Brain microvascular endothelial cell (primary cell): ENCODE data around the gene ZSCAN12.
A peak's percentile ranks its signal among the peaks of the same experiment; 100 is the strongest.

Experiments used
- DNase-seq: peaks from one replicate; pipeline ENCODE4 v3.0.0-alpha.2; 2020
- H3K27ac ChIP-seq: fragments of 250-450 bp; sonication (Bioruptor Pico); 2 replicates; pipeline ENCODE4 v1.5.1; 2020; ENCODE audit warnings: mild to moderate bottlenecking, moderate library complexity
- H3K27me3 ChIP-seq: fragments of 250-450 bp; sonication (Bioruptor Pico); replicated peaks from 2 replicates; pipeline ENCODE4 v1.5.1; 2020; ENCODE audit warnings: mild to moderate bottlenecking
- H3K36me3 ChIP-seq: fragments of 250-450 bp; sonication (Bioruptor Pico); replicated peaks from 2 replicates; pipeline ENCODE4 v1.5.1; 2020; ENCODE audit warnings: mild to moderate bottlenecking
- H3K4me3 ChIP-seq: 2 replicates; pipeline ENCODE4 v1.5.1; 2011; ENCODE audit warnings: low read depth, mild to moderate bottlenecking, control low read depth, low read length, moderate library complexity
- in situ Hi-C: cut with HindIII; loops from 2 replicates; pipeline ENCODE4 v1.10.0; 2017; ENCODE audit warnings: low sequenced_read_pairs, low pct_ligation_motif_present
- TF ChIP-seq, protein P1 (sequence below): IDR thresholded peaks from 2 replicates; pipeline ENCODE4 v1.5.1; 2011; ENCODE audit warnings: low read depth, mild to moderate bottlenecking, moderate library complexity, low read length, control low read depth, inconsistent platforms; ENCODE audit errors: missing control alignments

The ZSCAN12 gene

DNA sequence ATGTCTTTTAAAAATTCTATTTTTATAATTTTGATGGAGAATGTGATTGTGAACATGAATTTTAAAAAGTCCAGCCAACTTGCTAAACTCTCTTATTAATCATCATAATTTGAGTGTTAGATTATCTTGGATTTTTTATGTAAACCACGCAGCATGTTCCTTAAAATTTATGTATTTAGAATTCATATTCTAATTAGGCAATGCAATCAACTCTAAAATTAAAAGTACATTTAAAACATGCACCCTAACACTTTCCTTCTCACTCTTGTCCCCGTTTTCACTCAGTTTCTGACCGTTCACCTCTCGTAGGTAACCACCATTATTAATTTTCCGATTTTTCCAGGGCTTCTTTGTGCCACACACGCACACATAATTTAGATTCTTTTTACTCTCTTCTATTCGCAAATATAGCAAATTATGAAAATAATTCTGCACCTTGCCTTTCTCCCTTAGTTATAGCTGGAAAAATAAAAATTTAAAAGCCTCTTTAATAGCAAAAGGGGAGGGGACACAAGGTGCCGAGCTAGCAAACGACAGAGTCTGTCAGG is 50.1 kb downstream of the ZSCAN12 start:
- peak overlapping the region; percentile 43 for H3K27ac ChIP-seq
- in situ Hi-C loops, result no loop called here
- H3K4me3 ChIP-seq, result peak overlapping the region; percentile 83
- TF ChIP-seq, protein P1, sequence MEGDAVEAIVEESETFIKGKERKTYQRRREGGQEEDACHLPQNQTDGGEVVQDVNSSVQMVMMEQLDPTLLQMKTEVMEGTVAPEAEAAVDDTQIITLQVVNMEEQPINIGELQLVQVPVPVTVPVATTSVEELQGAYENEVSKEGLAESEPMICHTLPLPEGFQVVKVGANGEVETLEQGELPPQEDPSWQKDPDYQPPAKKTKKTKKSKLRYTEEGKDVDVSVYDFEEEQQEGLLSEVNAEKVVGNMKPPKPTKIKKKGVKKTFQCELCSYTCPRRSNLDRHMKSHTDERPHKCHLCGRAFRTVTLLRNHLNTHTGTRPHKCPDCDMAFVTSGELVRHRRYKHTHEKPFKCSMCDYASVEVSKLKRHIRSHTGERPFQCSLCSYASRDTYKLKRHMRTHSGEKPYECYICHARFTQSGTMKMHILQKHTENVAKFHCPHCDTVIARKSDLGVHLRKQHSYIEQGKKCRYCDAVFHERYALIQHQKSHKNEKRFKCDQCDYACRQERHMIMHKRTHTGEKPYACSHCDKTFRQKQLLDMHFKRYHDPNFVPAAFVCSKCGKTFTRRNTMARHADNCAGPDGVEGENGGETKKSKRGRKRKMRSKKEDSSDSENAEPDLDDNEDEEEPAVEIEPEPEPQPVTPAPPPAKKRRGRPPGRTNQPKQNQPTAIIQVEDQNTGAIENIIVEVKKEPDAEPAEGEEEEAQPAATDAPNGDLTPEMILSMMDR, result no peak
- peaks cover 7% of the 10 kb centered on the region for H3K27me3 ChIP-seq
- DNase-seq, result no peak
- H3K36me3 ChIP-seq, result no peaks in the 10 kb centered on the region

DNA sequence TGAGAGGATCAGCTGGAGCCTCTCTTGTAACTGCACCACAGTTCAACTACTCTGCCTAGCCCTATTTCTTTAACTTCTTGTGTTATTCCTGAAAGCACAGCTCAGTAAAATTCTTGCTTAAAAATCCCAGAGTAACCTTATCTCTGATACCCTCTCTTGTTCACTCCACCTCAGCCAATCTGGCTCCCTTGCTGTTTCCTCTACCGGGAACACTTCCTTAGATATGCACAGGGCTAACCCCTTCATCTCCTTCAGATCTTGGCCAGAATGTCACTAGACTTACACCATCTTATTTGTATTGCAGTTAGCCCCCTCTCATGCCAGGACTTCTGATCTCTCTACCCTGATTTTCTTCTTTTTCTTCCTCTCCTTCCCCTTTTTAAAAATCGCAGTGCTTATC is 52.4 kb downstream of the ZSCAN12 start:
- Histone ChIP-seq H3K27me3 (peaks cover 7% of the 10 kb centered on the region), H3K36me3 (no peaks in the 10 kb centered on the region), H3K27ac (no peak overlapping the region), H3K4me3 (no peak overlapping the region)
- in situ Hi-C loops, result no loop called here
- TF ChIP-seq, protein P1, result no peak
- DNase-seq, result no peak

DNA sequence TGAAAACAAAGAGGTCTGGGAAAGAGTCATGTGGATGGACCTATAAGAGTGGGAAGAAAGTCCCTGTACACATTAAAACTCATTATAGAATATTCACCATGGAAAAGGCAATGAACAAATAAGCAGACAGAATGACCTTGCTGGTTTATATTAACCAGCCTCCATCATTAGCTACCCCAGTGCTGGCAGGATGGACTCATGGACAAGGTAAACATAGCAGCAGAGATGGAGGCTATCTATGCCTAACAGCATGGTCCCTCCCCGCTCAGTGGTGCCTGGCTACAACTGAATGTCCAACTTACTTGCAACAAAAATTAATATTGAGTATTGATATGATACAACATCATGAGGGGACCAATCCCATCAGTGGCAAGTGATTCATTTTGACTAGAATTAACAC is 54.3 kb downstream of the ZSCAN12 start:
- H3K36me3 ChIP-seq, result no peaks in the 10 kb centered on the region
- no peak overlapping the region for H3K27ac ChIP-seq
- in situ Hi-C loops, result no loop called here
- peaks cover 7% of the 10 kb centered on the region for H3K27me3 ChIP-seq
- TF ChIP-seq, protein P1, result no peak
- no peak for DNase-seq
- no peak overlapping the region for H3K4me3 ChIP-seq

DNA sequence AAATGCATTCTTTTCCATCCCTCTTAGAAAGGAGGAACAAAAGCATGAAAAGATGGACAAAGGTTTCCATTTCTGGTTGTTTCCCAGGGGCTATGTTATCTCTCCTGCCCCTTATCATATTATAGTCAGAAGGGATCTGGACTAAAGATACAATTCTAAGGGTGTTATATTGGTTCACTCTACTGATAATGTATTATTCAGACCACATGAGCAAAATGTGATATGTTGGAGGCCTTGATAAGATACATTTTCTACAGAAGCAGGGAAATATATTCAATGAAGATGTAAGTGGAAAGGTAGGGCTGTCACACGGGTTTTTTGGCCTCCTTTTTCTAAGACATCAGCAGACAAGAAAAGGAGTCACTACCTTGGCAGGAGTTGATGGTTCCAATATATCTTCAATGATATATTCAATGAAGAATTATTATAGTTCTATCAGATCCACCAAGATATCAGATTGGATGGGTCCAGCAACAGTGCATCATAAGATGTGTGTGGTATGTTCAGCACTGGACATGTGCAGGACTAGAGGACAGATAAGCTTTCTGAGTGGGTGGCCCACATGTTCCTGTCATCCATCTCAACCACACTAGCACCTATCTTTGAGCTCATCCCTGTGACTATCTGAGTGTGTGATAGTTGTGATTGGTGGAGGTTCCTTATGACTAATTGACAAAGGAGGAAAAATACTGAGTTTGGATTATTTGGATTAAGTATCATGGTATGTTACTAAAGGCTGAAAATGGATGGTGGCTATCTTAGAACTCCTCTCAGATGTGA is 55.5 kb downstream of the ZSCAN12 start:
- H3K4me3 ChIP-seq, result no peak overlapping the region
- peaks cover 7% of the 10 kb centered on the region for H3K27me3 ChIP-seq
- no peaks in the 10 kb centered on the region for H3K36me3 ChIP-seq
- TF ChIP-seq, protein P1, result no peak
- DNase-seq, result no peak
- H3K27ac ChIP-seq, result no peak overlapping the region
- in situ Hi-C loops, result no loop called here

DNA sequence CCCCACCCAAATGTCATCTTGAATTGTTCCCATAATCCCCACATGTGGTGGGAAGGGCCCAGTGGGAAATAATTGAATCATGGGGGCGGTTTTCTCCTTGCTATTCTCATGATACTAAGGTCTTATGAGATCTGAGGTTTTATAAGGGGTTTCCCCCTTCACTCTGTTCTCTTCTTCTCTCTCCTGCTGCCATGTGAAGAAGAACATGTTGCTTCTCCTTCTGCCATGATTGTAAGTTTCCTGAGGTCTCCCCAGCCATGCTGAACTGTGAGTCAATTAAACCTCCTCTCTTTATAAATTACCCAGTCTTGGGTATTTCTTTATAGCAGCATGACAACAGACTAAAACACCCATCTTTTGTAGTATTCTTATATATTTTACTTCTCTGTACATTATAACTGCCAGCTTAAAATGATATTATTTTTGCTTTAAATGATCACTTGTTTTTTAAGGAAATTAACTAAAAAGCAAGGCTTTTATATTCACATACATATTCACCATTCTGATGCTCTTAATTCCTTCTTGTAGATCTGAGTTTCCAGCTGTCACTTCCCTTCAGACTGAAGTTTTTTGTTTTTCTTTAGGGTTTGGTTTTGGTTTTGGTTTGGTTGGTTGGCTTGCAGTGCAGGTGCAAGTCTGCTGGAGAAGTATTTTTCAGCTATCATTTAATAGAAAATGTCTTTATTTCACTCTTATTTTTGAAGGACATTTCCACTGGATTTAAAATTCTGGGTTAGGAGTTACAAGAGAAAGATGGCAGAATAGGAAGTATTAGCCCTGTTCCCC is 59.0 kb downstream of the ZSCAN12 start:
- H3K36me3 ChIP-seq, result no peaks in the 10 kb centered on the region
- no peak for DNase-seq
- TF ChIP-seq, protein P1, result no peak
- H3K27me3 ChIP-seq, result no peaks in the 10 kb centered on the region
- H3K4me3 ChIP-seq, result no peak overlapping the region
- in situ Hi-C loops, result no loop called here
- H3K27ac ChIP-seq, result no peak overlapping the region
